Activated T-helper 17 cell treated with anti-CD3 and anti-CD28 coated beads, Interleukin-2, amount 50 U/mL, for 72 hours (primary cell): ENCODE measurements around the gene GNPTAB. TPM values are rescaled to one million over a fixed set of nuclear protein-coding genes. Genes with fewer than 3 reads are reported as not detected.

Experiments
- ATAC-seq: fragments of 150-1000 bp; cut with Tn5 transposase; replicated peaks from 2 replicates; pipeline ENCODE4 v1.10.0; 2021; ENCODE audit warnings: mild to moderate bottlenecking, moderate library complexity
- H3K27ac Mint-ChIP-seq: one replicate; pipeline ENCODE4 v1.8.0; 2022; ENCODE audit warnings: mixed read lengths
- H3K27me3 Mint-ChIP-seq: one replicate; pipeline ENCODE4 v1.8.0; 2022; ENCODE audit warnings: mixed read lengths
- H3K36me3 Mint-ChIP-seq: one replicate; pipeline ENCODE4 v1.8.0; 2022; ENCODE audit warnings: low read depth, mild to moderate bottlenecking, mixed read lengths
- H3K4me1 Mint-ChIP-seq: one replicate; pipeline ENCODE4 v1.8.0; 2022; ENCODE audit warnings: mixed read lengths
- H3K4me3 Mint-ChIP-seq: one replicate; pipeline ENCODE4 v1.8.0; 2022; ENCODE audit warnings: mild to moderate bottlenecking, mixed read lengths
- H3K9me3 Mint-ChIP-seq: one replicate; pipeline ENCODE4 v1.8.0; 2022; ENCODE audit warnings: mixed read lengths
- total RNA-seq, 2 donors: library from RNA; stranded (reverse); gene quantifications; one replicate each; pipeline ENCODE4 v1.2.3, GENCODE V29; 2022

The GNPTAB gene
- total RNA-seq, 2 donors from 2014 or later: 29.8 to 41.1 TPM

DNA sequence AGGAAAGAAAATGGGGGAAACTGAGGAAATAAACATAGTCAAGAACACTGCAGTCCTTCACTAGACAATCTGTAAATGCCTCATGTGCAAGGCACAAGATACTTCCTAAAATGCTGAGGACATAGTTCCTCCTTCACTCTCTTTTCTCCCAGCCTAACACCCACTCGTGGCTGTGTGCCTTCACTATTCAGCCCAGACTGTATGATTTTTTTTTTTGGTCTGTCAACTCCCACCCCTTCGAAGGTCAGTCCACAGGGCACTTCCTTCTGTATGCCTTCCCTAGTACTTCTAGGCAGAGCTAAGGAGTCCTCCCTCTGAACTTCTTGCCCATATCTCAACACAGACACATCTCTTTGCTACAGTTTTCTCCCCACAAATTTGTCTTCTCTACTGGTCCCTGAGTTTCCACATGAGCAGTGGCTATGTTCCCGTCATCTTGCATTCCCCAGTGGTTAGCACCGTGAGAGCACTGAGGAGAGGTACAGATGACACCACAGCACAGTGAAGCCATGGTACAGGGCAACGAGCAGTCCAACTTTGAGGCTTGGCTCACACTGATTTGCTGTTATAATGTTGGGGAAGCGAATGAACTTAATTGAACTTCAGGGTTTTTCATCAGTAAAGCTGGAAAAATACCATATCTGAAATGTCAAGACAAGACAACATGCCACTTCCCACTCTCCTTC, 67.4 kb downstream of the GNPTAB start:
- no peak overlapping the region for H3K4me3 Mint-ChIP-seq
- no peaks in the 10 kb centered on the region for H3K27me3 Mint-ChIP-seq
- H3K36me3 Mint-ChIP-seq: peaks cover 60% of the 10 kb centered on the region
- ATAC-seq: no peak
- no peaks in the 10 kb centered on the region for H3K4me1 Mint-ChIP-seq
- no peaks in the 10 kb centered on the region for H3K9me3 Mint-ChIP-seq
- H3K27ac Mint-ChIP-seq: no peak overlapping the region

- no peak overlapping the region for H3K4me3 Mint-ChIP-seq
- peaks cover 59% of the 10 kb centered on the region for H3K36me3 Mint-ChIP-seq
- H3K27me3 Mint-ChIP-seq: no peaks in the 10 kb centered on the region
- H3K27ac Mint-ChIP-seq: no peak overlapping the region
- no peak for ATAC-seq
- no peaks in the 10 kb centered on the region for H3K4me1 Mint-ChIP-seq
- no peaks in the 10 kb centered on the region for H3K9me3 Mint-ChIP-seq
Observed at GRCh38 chr12:101761781-101762180, 69.0 kb downstream of the GNPTAB start.

GRCh38 chr12:101761350-101761749, 69.4 kb downstream of the GNPTAB start:
- Mint-ChIP-seq H3K4me3 (no peak overlapping the region), H3K4me1 (no peaks in the 10 kb centered on the region), H3K27ac (no peak overlapping the region), H3K36me3 (peaks cover 60% of the 10 kb centered on the region), H3K9me3 (no peaks in the 10 kb centered on the region), H3K27me3 (no peaks in the 10 kb centered on the region)
- ATAC-seq: no peak

- Mint-ChIP-seq H3K4me1 (no peaks in the 10 kb centered on the region), H3K27me3 (no peaks in the 10 kb centered on the region), H3K27ac (no peak overlapping the region), H3K4me3 (no peak overlapping the region), H3K36me3 (peaks cover 61% of the 10 kb centered on the region), H3K9me3 (no peaks in the 10 kb centered on the region)
- ATAC-seq: no peak
Observed at GRCh38 chr12:101759396-101760047, 71.2 kb downstream of the GNPTAB start.

GRCh38 chr12:101750152-101750551, 80.6 kb downstream of the GNPTAB start:
- no peak overlapping the region for H3K27ac Mint-ChIP-seq
- H3K36me3 Mint-ChIP-seq: peaks cover 78% of the 10 kb centered on the region

DNA sequence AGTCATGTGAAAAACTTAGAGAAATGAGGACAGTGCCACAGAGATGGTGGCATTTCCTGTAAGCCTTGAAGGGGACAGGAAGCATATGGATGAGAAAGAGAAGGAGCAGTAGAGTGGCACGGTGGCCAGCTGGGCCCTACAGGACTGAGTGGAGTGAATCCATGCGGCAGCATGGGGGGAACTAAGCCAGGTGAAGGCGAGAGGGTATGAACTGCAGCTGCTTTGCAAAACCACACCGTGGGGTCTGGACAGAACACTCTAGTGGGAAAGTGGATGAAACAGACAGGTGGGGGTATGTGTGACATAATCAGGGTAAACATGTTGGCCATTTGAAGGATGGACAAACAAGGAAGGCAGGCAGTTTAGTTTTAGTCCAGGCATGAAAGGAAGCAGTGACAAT, 81.1 kb downstream of the GNPTAB start:
- H3K4me3 Mint-ChIP-seq: no peak overlapping the region
- no peaks in the 10 kb centered on the region for H3K9me3 Mint-ChIP-seq
- H3K27ac Mint-ChIP-seq: peak overlapping the region; percentile 77
- peaks cover 78% of the 10 kb centered on the region for H3K36me3 Mint-ChIP-seq
- no peaks in the 10 kb centered on the region for H3K27me3 Mint-ChIP-seq
- peaks cover 6% of the 10 kb centered on the region for H3K4me1 Mint-ChIP-seq
- no peak for ATAC-seq

More at GRCh38 chr12:101750152-101750551, 80.6 kb downstream of the GNPTAB start:
- Mint-ChIP-seq H3K4me3 (no peak overlapping the region), H3K4me1 (peaks cover 6% of the 10 kb centered on the region), H3K9me3 (no peaks in the 10 kb centered on the region), H3K27me3 (no peaks in the 10 kb centered on the region)
- ATAC-seq: no peak

DNA sequence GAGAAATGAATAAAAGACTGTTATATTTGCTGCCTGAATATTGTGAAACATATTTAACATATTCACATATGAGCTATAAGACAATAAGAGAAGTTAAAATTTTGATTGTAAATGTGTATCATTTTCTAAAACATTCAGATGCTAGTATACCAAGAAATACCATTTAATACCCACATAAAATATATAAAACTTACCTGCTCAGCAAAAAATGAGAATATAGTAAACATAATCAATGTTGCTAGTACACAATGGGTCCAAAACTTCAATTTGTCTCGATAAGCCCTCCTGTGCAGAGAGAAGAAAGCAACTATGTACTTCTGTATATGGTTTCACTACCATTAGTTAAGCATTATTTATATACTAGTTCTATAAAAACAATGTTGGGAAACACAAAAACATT, 81.9 kb downstream of the GNPTAB start:
- Mint-ChIP-seq H3K4me1 (peaks cover 6% of the 10 kb centered on the region), H3K27me3 (no peaks in the 10 kb centered on the region), H3K36me3 (peaks cover 75% of the 10 kb centered on the region), H3K4me3 (no peak overlapping the region), H3K9me3 (no peaks in the 10 kb centered on the region), H3K27ac (peak overlapping the region; percentile 17)
- no peak for ATAC-seq

GRCh38 chr12:101747697-101748096, 83.1 kb downstream of the GNPTAB start:
- Mint-ChIP-seq H3K9me3 (no peaks in the 10 kb centered on the region), H3K27me3 (no peaks in the 10 kb centered on the region), H3K4me1 (peaks cover 6% of the 10 kb centered on the region), H3K27ac (peak overlapping the region; percentile 49), H3K36me3 (peaks cover 78% of the 10 kb centered on the region), H3K4me3 (no peak overlapping the region)
- no peak for ATAC-seq

DNA sequence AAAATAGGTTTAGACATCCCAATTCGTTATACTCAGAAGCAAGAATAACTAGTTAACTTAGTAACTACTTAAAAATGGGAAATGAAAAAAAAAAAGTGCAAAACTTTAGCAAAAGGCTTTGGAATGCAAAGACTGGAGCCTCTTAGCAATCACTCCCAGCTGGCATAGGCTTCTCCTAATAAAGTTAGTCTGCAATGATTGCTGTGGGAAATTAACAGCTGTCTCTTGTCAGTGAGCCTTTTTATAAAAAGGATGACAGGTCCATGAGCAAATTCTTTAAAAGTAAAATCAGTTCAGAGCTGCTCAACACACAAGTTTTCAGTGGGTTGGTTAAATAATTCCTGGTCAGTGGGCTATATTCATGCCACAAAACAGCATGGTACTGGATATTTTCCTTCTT, 84.1 kb downstream of the GNPTAB start:
- peaks cover 69% of the 10 kb centered on the region for H3K36me3 Mint-ChIP-seq
- no peak overlapping the region for H3K4me3 Mint-ChIP-seq
- no peak for ATAC-seq
- H3K27ac Mint-ChIP-seq: no peak overlapping the region
- peaks cover 6% of the 10 kb centered on the region for H3K4me1 Mint-ChIP-seq
- no peaks in the 10 kb centered on the region for H3K9me3 Mint-ChIP-seq
- H3K27me3 Mint-ChIP-seq: no peaks in the 10 kb centered on the region

- no peaks in the 10 kb centered on the region for H3K27me3 Mint-ChIP-seq
- no peak for ATAC-seq
- H3K36me3 Mint-ChIP-seq: peaks cover 66% of the 10 kb centered on the region
- H3K27ac Mint-ChIP-seq: no peak overlapping the region
- H3K9me3 Mint-ChIP-seq: no peaks in the 10 kb centered on the region
- peaks cover 6% of the 10 kb centered on the region for H3K4me1 Mint-ChIP-seq
- no peak overlapping the region for H3K4me3 Mint-ChIP-seq
Observed at GRCh38 chr12:101746196-101746595, 84.6 kb downstream of the GNPTAB start.

GRCh38 chr12:101745481-101745880, 85.3 kb downstream of the GNPTAB start:
- H3K9me3 Mint-ChIP-seq: no peaks in the 10 kb centered on the region
- no peaks in the 10 kb centered on the region for H3K27me3 Mint-ChIP-seq
- H3K36me3 Mint-ChIP-seq: peaks cover 59% of the 10 kb centered on the region
- no peak overlapping the region for H3K4me3 Mint-ChIP-seq
- no peak for ATAC-seq
- peaks cover 6% of the 10 kb centered on the region for H3K4me1 Mint-ChIP-seq
- peak overlapping the region; percentile 7 for H3K27ac Mint-ChIP-seq

- peaks cover 50% of the 10 kb centered on the region for H3K36me3 Mint-ChIP-seq
- no peaks in the 10 kb centered on the region for H3K4me1 Mint-ChIP-seq
- H3K27me3 Mint-ChIP-seq: no peaks in the 10 kb centered on the region
- H3K9me3 Mint-ChIP-seq: no peaks in the 10 kb centered on the region
- no peak for ATAC-seq
- H3K4me3 Mint-ChIP-seq: no peak overlapping the region
- peak overlapping the region; percentile 67 for H3K27ac Mint-ChIP-seq
Observed at GRCh38 chr12:101743724-101744472, 86.9 kb downstream of the GNPTAB start.

- Mint-ChIP-seq H3K27me3 (no peaks in the 10 kb centered on the region), H3K9me3 (no peaks in the 10 kb centered on the region), H3K4me3 (no peak overlapping the region), H3K4me1 (no peaks in the 10 kb centered on the region), H3K27ac (peak overlapping the region; percentile 67), H3K36me3 (peaks cover 43% of the 10 kb centered on the region)
- no peak for ATAC-seq
Observed at GRCh38 chr12:101743242-101743641, 87.5 kb downstream of the GNPTAB start.

GRCh38 chr12:101740980-101741379, 89.8 kb downstream of the GNPTAB start:
- Mint-ChIP-seq H3K36me3 (peaks cover 27% of the 10 kb centered on the region), H3K4me1 (no peaks in the 10 kb centered on the region), H3K4me3 (no peak overlapping the region), H3K27me3 (no peaks in the 10 kb centered on the region), H3K9me3 (no peaks in the 10 kb centered on the region), H3K27ac (no peak overlapping the region)
- no peak for ATAC-seq

DNA sequence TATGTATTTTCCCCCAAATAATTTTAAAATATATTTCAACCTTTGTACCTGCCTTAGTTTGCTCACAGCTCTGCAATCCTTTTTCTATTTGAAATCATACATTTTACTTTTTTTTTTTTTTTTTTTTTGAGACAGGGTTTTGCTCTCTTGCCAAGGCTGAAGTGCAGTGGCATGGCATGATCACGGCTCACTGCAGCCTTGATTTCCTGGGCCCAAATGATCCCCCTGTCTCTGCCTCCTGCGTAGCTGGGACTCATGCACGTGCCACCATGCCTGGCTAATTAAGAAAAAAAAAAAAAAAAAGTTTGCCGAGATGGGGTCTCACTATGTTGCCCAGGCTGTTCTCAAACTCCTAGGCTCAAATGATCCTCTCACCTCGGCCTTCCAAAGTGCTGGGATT, 90.2 kb downstream of the GNPTAB start:
- no peak for ATAC-seq
- Mint-ChIP-seq H3K4me3 (no peak overlapping the region), H3K9me3 (no peaks in the 10 kb centered on the region), H3K27ac (no peak overlapping the region), H3K36me3 (peaks cover 23% of the 10 kb centered on the region), H3K27me3 (no peaks in the 10 kb centered on the region), H3K4me1 (no peaks in the 10 kb centered on the region)
